ENCODE results near the gene ERGIC1.

DNA sequence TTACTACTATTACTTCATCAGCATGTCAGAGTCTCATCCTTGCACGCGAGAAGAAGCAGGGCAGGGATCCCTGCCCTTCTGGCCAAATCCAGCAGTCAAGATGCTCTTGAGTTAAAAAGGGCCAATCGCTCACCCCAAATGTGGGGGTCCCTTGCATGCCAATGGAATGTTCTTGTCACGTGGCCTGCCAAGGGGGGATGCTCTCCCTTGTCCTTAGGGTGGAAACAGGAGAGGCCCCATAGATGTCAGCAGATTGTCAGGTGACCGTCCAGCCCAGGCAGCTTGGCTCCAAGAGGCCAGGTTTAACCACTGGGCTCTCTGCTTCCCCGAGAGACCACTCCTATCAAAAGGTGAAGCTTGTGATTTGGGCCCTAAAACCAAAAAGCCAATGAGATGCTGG lies 37.7 kb upstream of the ERGIC1 start:
- TF ChIP-seq TAF1 (IDR thresholded peaks at IDR 0.05; ENCODE audit: low read depth) = no peak
- TF ChIP-seq, protein P1, sequence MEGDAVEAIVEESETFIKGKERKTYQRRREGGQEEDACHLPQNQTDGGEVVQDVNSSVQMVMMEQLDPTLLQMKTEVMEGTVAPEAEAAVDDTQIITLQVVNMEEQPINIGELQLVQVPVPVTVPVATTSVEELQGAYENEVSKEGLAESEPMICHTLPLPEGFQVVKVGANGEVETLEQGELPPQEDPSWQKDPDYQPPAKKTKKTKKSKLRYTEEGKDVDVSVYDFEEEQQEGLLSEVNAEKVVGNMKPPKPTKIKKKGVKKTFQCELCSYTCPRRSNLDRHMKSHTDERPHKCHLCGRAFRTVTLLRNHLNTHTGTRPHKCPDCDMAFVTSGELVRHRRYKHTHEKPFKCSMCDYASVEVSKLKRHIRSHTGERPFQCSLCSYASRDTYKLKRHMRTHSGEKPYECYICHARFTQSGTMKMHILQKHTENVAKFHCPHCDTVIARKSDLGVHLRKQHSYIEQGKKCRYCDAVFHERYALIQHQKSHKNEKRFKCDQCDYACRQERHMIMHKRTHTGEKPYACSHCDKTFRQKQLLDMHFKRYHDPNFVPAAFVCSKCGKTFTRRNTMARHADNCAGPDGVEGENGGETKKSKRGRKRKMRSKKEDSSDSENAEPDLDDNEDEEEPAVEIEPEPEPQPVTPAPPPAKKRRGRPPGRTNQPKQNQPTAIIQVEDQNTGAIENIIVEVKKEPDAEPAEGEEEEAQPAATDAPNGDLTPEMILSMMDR (IDR thresholded peaks at IDR 0.05; ENCODE audit: poor library complexity, severe bottlenecking) = no peak
- TF ChIP-seq, protein P2, sequence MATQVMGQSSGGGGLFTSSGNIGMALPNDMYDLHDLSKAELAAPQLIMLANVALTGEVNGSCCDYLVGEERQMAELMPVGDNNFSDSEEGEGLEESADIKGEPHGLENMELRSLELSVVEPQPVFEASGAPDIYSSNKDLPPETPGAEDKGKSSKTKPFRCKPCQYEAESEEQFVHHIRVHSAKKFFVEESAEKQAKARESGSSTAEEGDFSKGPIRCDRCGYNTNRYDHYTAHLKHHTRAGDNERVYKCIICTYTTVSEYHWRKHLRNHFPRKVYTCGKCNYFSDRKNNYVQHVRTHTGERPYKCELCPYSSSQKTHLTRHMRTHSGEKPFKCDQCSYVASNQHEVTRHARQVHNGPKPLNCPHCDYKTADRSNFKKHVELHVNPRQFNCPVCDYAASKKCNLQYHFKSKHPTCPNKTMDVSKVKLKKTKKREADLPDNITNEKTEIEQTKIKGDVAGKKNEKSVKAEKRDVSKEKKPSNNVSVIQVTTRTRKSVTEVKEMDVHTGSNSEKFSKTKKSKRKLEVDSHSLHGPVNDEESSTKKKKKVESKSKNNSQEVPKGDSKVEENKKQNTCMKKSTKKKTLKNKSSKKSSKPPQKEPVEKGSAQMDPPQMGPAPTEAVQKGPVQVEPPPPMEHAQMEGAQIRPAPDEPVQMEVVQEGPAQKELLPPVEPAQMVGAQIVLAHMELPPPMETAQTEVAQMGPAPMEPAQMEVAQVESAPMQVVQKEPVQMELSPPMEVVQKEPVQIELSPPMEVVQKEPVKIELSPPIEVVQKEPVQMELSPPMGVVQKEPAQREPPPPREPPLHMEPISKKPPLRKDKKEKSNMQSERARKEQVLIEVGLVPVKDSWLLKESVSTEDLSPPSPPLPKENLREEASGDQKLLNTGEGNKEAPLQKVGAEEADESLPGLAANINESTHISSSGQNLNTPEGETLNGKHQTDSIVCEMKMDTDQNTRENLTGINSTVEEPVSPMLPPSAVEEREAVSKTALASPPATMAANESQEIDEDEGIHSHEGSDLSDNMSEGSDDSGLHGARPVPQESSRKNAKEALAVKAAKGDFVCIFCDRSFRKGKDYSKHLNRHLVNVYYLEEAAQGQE (IDR thresholded peaks at IDR 0.05; ENCODE audit: borderline replicate concordance) = no peak
- TF ChIP-seq MXI1 (conservative IDR thresholded peaks at IDR 0.05; ENCODE audit: poor library complexity, severe bottlenecking) = no peak
- TF ChIP-seq SMC3 (conservative IDR thresholded peaks at IDR 0.05; ENCODE audit: poor library complexity) = no peak
